ENCODE data around the gene PRKCZ.

PRKCZ gene

GRCh38 chr1:2046953-2047748 lies 3.1 kb upstream of the PRKCZ start:
- DNase-seq, result no peak

- no peak for DNase-seq
Observed at GRCh38 chr1:2047749-2048729, 2.2 kb upstream of the PRKCZ start.

DNA sequence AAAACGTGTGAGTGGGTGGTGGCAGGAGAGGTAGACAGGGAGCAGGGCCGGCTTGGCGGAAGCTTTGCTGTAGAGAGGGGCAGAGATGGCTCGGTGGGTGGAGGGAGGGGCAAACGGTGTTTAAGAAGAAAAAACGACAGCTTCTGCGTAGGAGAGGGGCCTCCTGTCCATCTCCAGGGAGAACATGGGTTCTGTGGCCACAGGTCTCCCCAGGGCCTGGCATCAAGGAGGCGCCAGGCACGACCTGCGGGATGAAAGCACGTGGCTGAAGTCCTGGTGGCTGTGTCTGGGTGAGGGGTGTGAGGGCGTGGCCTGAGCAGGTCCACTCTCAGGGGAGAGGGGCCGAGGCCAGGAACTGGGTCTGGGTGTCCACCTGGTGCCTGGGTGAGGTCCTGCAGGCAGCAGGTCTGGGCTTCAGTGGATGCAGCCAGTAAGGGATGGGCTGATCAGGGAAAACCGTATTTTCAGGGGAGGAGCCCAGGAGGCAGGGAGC lies 940 bp upstream of the PRKCZ start:
- DNase-seq, result no peak

DNA sequence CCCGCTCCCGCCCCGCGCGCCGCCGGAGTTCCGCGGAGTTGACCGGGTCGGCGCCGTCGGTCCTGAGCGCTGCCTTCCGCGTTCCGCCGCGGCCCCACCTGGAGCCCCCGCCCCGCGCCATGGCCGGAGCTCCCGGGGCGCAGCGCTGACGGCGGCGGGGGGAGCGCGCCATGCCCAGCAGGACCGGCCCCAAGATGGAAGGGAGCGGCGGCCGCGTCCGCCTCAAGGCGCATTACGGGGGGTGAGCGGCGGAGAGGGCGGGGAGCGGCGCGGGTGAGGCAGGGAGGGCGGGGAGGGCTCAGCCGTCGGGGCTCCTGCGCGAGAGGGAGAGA lies 216 bp downstream of the PRKCZ start:
- no peak for DNase-seq

DNA sequence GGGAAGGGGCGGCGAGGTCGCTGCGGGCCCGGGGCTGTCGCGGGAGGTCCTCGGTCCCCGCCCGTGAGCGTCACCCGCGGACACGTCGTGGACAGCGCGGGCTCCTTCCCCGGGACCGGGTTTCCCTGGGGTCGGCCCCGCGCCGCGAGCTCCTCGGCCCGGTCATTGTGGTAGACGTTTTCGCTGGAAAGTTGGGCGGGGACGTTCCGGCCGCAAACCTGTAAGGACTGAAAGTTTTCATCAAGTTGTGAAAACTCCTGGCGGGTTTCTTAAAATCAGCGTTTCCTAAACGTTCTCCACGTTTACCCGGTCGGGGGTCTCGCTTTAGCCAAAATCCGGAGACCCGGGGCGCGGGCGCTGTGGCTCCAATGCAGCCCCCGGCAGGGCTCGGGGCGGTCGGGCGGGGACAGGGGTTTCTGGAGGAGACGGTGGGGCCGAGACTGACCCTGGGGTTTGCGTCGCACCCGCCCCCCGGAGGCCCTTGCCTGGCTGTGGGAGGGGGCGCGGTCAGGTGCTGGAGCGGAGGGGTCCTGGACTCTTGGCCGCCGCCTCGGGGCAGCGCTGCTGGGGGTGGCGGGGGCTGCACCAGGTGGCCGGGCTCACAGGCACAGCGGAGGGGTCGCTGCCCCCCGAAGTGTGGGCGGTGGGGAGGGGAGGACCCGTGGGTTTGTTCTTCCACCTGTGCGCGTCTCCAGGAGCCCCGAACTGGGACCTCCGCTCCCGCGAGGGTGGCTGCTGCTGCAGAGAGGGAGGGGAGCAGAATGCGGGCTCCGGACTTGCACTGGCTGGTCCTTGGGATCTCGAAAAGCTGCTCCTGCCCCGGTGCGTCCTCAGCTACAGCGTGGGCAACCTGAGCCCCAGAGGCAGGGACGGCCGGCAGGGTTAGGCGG lies 827 bp downstream of the PRKCZ start:
- DNase-seq, result no peak

- no peak for DNase-seq
Observed at GRCh38 chr1:2052054-2052679, 2.0 kb downstream of the PRKCZ start.

GRCh38 chr1:2052756-2053155 lies 2.5 kb downstream of the PRKCZ start:
- no peak for DNase-seq

GRCh38 chr1:2053217-2053616 lies 3.0 kb downstream of the PRKCZ start:
- DNase-seq, result no peak

DNA sequence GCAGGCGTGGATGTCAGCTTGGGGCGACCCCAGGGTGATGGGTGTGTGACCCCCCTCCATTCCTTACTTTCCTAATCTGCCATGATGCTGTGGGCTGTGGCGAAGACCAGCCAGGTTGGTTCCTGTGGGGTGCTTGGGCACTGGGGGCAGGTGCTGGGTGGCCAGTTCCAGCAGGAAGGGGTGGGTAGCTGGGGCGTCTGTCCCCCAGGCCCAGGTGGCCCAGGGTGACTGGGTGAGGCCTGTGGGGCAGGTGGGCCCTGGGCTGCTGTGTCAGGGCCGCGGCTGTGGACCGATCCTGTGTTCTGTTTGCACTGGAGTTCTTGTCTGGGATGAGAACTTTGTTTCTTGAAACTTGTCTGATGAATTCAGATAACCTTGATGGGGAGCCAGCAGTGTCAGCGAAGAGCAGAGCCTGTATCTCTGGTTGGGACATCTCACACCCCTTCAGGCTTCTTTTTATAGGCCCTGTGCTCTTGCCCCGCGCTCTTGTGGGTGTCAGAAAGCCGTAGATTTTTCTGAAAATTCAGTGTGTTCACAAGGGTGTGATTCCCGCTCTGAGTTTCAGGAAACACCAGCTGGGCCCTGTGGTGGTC lies 3.7 kb downstream of the PRKCZ start:
- no peak for DNase-seq

- no peak for DNase-seq
Observed at GRCh38 chr1:2054560-2054959, 4.3 kb downstream of the PRKCZ start.

- no peak for DNase-seq
Observed at GRCh38 chr1:2055911-2056575, 5.8 kb downstream of the PRKCZ start.

DNA sequence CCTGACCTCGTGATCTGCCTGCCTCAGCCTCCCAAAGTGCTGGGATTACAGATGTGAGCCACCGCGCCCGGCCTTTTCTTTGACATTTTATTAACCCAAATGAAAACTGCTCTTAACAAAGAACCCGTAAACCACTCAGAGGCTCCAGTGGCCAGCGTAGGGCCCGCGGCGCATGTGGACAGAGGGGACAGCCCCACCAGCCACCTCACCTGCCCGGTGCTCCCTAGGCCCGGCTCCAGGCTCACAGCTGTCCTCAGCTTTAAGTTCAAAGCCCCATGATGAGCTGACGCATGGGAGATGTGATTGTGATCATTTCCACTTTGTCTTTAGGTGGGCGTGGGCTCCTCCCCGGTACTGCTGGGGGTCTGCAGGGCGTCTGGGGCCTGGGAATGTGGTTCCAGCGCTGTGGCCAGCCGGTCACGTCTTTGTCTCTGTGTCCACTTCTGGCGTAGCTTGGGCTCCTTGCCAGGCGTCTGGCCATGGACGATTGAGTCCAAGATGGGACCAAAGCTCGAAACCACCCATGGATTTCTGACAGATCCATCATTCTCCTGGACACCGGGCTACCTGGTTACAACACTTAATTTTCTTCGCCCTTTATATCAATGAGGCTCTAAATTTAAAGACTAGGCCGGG lies 6.9 kb downstream of the PRKCZ start:
- DNase-seq, result no peak

DNA sequence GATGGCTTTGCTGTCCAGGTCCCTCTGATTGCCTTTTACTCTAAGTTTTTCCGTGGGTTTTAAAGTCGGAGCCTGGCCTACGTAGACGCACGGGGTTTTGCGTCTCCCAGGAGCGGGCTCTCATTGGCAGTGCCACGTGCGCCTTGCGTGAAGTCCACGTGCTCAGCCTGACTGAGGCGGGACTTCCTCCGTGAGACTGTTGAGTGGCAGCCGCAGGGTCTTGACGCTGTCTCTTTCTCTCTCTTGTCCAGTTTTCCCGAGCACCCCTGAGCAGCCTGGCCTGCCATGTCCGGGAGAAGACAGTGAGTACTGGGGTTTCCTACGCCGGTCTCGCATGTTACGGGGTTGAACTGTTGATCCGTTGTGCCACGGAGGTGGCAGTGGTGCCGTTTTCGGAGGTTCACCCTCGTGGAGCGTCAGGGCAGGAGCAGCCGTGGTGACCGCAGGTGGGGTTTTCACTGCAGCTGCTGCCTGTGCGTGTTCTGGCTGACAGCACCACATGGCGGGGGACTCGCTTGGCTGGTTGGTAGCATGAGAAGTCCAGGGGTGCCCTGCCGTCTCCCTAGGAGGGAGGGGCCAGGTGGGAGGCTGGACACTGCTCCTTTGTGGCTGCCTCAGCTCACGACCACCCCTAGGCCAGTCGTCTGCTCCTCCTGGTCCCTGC lies 9.2 kb downstream of the PRKCZ start:
- DNase-seq, result no peak

- DNase-seq, result no peak
Observed at GRCh38 chr1:2060072-2060471, 9.9 kb downstream of the PRKCZ start.

GRCh38 chr1:2060535-2060934 lies 10.3 kb downstream of the PRKCZ start:
- no peak for DNase-seq

GRCh38 chr1:2061065-2061778 lies 11.0 kb downstream of the PRKCZ start:
- no peak for DNase-seq

GRCh38 chr1:2065699-2066098 lies 15.5 kb downstream of the PRKCZ start:
- DNase-seq, result no peak

GRCh38 chr1:2067393-2067792 lies 17.2 kb downstream of the PRKCZ start:
- DNase-seq, result no peak

DNA sequence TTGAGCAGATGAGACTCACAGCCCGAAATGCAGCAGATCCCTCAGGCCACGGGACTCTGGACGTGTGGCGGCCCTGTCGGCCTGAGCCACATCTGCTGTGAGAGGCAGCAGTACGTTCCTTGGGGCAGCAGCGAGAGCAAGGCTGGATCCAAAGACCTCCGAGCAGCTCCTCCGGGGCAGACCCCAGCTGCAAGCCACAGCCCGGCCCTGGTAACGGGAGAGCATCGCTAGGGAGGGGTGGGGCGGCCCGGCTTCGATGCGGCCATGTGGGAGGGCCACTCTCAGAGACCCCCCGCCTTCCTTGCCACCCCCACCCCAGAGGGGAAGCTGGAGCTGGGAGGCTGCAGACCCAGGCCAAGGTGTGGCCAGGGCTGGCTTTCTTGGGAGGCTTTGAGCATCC lies 17.8 kb downstream of the PRKCZ start:
- DNase-seq, result no peak

- DNase-seq, result no peak
Observed at GRCh38 chr1:2068951-2069350, 18.7 kb downstream of the PRKCZ start.

All from right forelimb (tissue), 1 donor.